ENCODE measurements around the gene LGI2. TPM values are rescaled to one million over a fixed set of nuclear protein-coding genes. Genes with fewer than 3 reads are reported as not detected.

The LGI2 gene
- total RNA-seq, 1 experiment from 2014 or later: 1.4 TPM

GRCh38 chr4:25032126-25032525 lies 1.4 kb upstream of the LGI2 start:
- no peaks in the 10 kb centered on the region for H3K79me1 ChIP-seq (ENCODE audit: insufficient read depth, low read depth, low read length, poor library complexity, severe bottlenecking)
- H3K18ac ChIP-seq (ENCODE audit: insufficient read length, low read depth, low read length): no peak overlapping the region
- no peak overlapping the region for H3K27ac Mint-ChIP-seq
- no peak overlapping the region for H3K14ac ChIP-seq (ENCODE audit: insufficient read depth, low read length)
- peaks cover 0 to 5% (median 0%) of the 10 kb centered on the region in 3 experiments; a peak in 1 of 7 replicates for H3K36me3 Mint-ChIP-seq (ENCODE audit: insufficient read depth in 1 of 3, low read depth in 3 of 3)
- H3K9me3 Mint-ChIP-seq: peaks cover 0 to 4% of the 10 kb centered on the region in 2 experiments; a peak in 4 of 5 replicates
- no peak overlapping the region for H2BK120ac ChIP-seq (ENCODE audit: low read depth, low read length, poor library complexity, severe bottlenecking)
- no peak overlapping the region for H2BK20ac ChIP-seq (ENCODE audit: low read depth, low read length, poor library complexity, severe bottlenecking)
- H3K4ac ChIP-seq (ENCODE audit: low read depth, low read length): no peak overlapping the region
- no peak overlapping the region for H2BK12ac ChIP-seq (ENCODE audit: insufficient read length, low read depth, low read length)
- H2AK5ac ChIP-seq (ENCODE audit: insufficient read length, low read length): no peak overlapping the region
- peak overlapping the region; percentile 6 to 81; a peak in 4 of 5 replicates for H3K4me3 Mint-ChIP-seq
- TF ChIP-seq CTCF (conservative IDR thresholded peaks at IDR 0.05): 0 out of 3 replicates have a peak, but pooled peaks have one; percentile 17
- no peaks in the 10 kb centered on the region for H3K9me3 ChIP-seq (ENCODE audit: control insufficient read depth, low read depth, low read length)
- no peak overlapping the region for H4K91ac ChIP-seq (ENCODE audit: insufficient read length, low read depth, low read length)
- DNase-seq: no peak
- no peak overlapping the region for H3K4me2 ChIP-seq (ENCODE audit: insufficient read depth, insufficient read length, low read length)
- H3K27ac ChIP-seq (ENCODE audit: insufficient read length, low read depth, low read length): no peak overlapping the region
- H3K79me2 ChIP-seq (ENCODE audit: insufficient read depth, low read length): no peaks in the 10 kb centered on the region
- H3K27me3 ChIP-seq (ENCODE audit: insufficient read depth, low read length): peaks cover 13% of the 10 kb centered on the region; the same call in 1 of the 2 replicates
- H3K27me3 Mint-ChIP-seq (ENCODE audit: low read depth): peaks cover 81% of the 10 kb centered on the region
- H4K5ac ChIP-seq (ENCODE audit: insufficient read length, low read depth, low read length): no peak overlapping the region
- no peak overlapping the region for H3K56ac ChIP-seq (ENCODE audit: insufficient read length, low read depth, low read length)
- H3K23ac ChIP-seq (ENCODE audit: insufficient read length, low read depth, low read length): no peak overlapping the region
- H4K20me1 ChIP-seq (ENCODE audit: control insufficient read depth, insufficient read depth, insufficient read length): no peaks in the 10 kb centered on the region
- H3K4me1 ChIP-seq (ENCODE audit: insufficient read depth, low read length): peaks cover 7% of the 10 kb centered on the region; the same call in 1 of the 2 replicates
- no peak overlapping the region for H2BK5ac ChIP-seq (ENCODE audit: insufficient read length, low read length)
- H3K9ac ChIP-seq (ENCODE audit: extremely low read depth, insufficient read length, low read length): no peak overlapping the region
- no peak overlapping the region for H2BK15ac ChIP-seq (ENCODE audit: low read depth, low read length)
- H3K23me2 ChIP-seq (ENCODE audit: insufficient read length, low read depth, low read length, poor library complexity, severe bottlenecking): peaks cover 7% of the 10 kb centered on the region
- no CpG with 5 or more reads among the region's 2 CpGs for WGBS (ENCODE audit: extremely low coverage, insufficient read length, low lambda C conversion rate)
- peaks cover 19 to 27% of the 10 kb centered on the region in 2 experiments for H3K4me1 Mint-ChIP-seq
- H3T11ph ChIP-seq (ENCODE audit: low read length): no peak overlapping the region
- no peak overlapping the region for H4K8ac ChIP-seq (replicated peaks; ENCODE audit: insufficient read length, low read depth, low read length)
- H2AFZ ChIP-seq (ENCODE audit: low read length): no peak overlapping the region
